ENCODE data around the gene F2RL2. TPM values are rescaled to one million over a fixed set of nuclear protein-coding genes. Genes with fewer than 3 reads are reported as not detected.

Gene F2RL2
- total and polyA plus RNA-seq, 2 donors (not counting 1 experiment from before 2014, with no cell fraction given): not detected

DNA sequence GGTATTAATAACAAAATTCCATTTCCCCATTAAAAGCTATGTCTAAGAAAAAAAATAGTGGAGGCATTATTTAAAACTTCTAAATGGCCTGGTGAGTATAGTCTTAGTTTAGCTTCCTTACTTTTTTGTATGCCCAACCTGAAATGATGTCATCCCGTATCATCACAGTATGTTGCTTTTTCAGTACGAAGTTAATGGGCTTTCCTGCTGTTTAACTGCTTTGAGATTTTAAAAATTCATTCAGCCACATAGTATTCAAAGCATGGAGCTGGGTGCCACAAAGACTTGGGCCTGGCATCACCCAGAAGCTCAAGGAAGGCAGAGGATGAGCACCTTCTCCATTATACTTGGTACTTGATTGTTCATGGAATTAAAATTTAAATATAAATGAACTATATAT is 7.4 kb downstream of the F2RL2 start:
- H3K4me3 ChIP-seq (ENCODE audit: control extremely low read depth in 1 of 5, extremely low read depth in 1 of 5, insufficient read depth in 1 of 5, low read depth in 2 of 5, low read length in 4 of 5): no peak overlapping the region
- no peak overlapping the region for H3K9ac ChIP-seq (ENCODE audit: low read length)
- H2AFZ ChIP-seq (ENCODE audit: insufficient read depth, low read depth, low read length, poor library complexity, severe bottlenecking): no peak overlapping the region
- Mint-ChIP-seq H3K9me3 (ENCODE audit: insufficient read depth) (no peaks in the 10 kb centered on the region), H3K27ac (no peak overlapping the region), H3K4me3 (no peak overlapping the region), H3K27me3 (no peaks in the 10 kb centered on the region), H3K4me1 (no peaks in the 10 kb centered on the region)
- POLR2A ChIA-PET: no interaction called here
- H4K20me1 ChIP-seq (ENCODE audit: control insufficient read depth, insufficient read depth, low read length, poor library complexity, severe bottlenecking): no peaks in the 10 kb centered on the region
- no peak for ATAC-seq (ENCODE audit: low read depth)
- CTCF ChIA-PET: interaction anchor here (1.0 kb wide), 1 partner anchor 159 kb away, joined by 3 read pairs; no protein-coding TSS in a partner anchor
- 100% methylated on average over 1 of the region's 2 CpGs for WGBS (ENCODE audit: insufficient coverage)
- H3K79me2 ChIP-seq (ENCODE audit: control insufficient read depth, insufficient read depth, low read length): no peaks in the 10 kb centered on the region
- intact Hi-C loops (cut with micrococcal nuclease): no loop called here
- TF ChIP-seq, protein P1, sequence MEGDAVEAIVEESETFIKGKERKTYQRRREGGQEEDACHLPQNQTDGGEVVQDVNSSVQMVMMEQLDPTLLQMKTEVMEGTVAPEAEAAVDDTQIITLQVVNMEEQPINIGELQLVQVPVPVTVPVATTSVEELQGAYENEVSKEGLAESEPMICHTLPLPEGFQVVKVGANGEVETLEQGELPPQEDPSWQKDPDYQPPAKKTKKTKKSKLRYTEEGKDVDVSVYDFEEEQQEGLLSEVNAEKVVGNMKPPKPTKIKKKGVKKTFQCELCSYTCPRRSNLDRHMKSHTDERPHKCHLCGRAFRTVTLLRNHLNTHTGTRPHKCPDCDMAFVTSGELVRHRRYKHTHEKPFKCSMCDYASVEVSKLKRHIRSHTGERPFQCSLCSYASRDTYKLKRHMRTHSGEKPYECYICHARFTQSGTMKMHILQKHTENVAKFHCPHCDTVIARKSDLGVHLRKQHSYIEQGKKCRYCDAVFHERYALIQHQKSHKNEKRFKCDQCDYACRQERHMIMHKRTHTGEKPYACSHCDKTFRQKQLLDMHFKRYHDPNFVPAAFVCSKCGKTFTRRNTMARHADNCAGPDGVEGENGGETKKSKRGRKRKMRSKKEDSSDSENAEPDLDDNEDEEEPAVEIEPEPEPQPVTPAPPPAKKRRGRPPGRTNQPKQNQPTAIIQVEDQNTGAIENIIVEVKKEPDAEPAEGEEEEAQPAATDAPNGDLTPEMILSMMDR (IDR thresholded peaks at IDR 0.05): no peak
- TF ChIP-seq EZH2 (IDR thresholded peaks at IDR 0.05; ENCODE audit: borderline replicate concordance, insufficient read depth, low read depth, low read length, poor library complexity, severe bottlenecking): no peak
- H3K4me2 ChIP-seq (replicated peaks; ENCODE audit: low read depth, low read length, poor library complexity, severe bottlenecking): no peak overlapping the region
- H3K4me1 ChIP-seq (ENCODE audit: control insufficient read depth in 2 of 2, insufficient read depth in 2 of 2, low read length in 2 of 2): no peaks in the 10 kb centered on the region
- H3K27me3 ChIP-seq (replicated peaks in 1 of 4; ENCODE audit: control extremely low read depth in 1 of 4, control insufficient read depth in 3 of 4, insufficient read depth in 4 of 4, low read length in 3 of 4): no peaks in the 10 kb centered on the region
- DNase-seq: no peak
- no peaks in the 10 kb centered on the region for H3K9me3 ChIP-seq (ENCODE audit: control extremely low read depth in 1 of 3, control insufficient read depth in 2 of 3, insufficient read depth in 1 of 3, low read length in 2 of 3)
- H3K36me3 ChIP-seq (replicated peaks in 1 of 2; ENCODE audit: control extremely low read depth in 1 of 2, control insufficient read depth in 1 of 2, extremely low read depth in 1 of 2, insufficient read depth in 2 of 2, low read length in 1 of 2): no peaks in the 10 kb centered on the region
- no peak overlapping the region for H3K27ac ChIP-seq (ENCODE audit: low read length in 2 of 2)

- no peaks in the 10 kb centered on the region for H3K27me3 Mint-ChIP-seq
Observed at GRCh38 chr5:76612942-76613341, 10.3 kb downstream of the F2RL2 start.

More at GRCh38 chr5:76612942-76613341, 10.3 kb downstream of the F2RL2 start:
- Histone ChIP-seq H3K9me3 (ENCODE audit: control extremely low read depth in 1 of 3, control insufficient read depth in 2 of 3, insufficient read depth in 1 of 3, low read length in 2 of 3) (no peaks in the 10 kb centered on the region), H3K9ac (ENCODE audit: low read length) (no peak overlapping the region), H3K79me2 (ENCODE audit: control insufficient read depth, insufficient read depth, low read length) (no peaks in the 10 kb centered on the region), H3K4me3 (ENCODE audit: control extremely low read depth in 1 of 5, extremely low read depth in 1 of 5, insufficient read depth in 1 of 5, low read depth in 2 of 5, low read length in 4 of 5) (no peak overlapping the region), H3K36me3 (replicated peaks in 1 of 2; ENCODE audit: control extremely low read depth in 1 of 2, control insufficient read depth in 1 of 2, extremely low read depth in 1 of 2, insufficient read depth in 2 of 2, low read length in 1 of 2) (no peaks in the 10 kb centered on the region), H2AFZ (ENCODE audit: insufficient read depth, low read depth, low read length, poor library complexity, severe bottlenecking) (no peak overlapping the region), H3K4me1 (ENCODE audit: control insufficient read depth in 2 of 2, insufficient read depth in 2 of 2, low read length in 2 of 2) (peaks cover 0 to 7% of the 10 kb centered on the region in 2 donors), H3K27ac (ENCODE audit: low read length in 2 of 2) (no peak overlapping the region), H3K4me2 (replicated peaks; ENCODE audit: low read depth, low read length, poor library complexity, severe bottlenecking) (no peak overlapping the region), H4K20me1 (ENCODE audit: control insufficient read depth, insufficient read depth, low read length, poor library complexity, severe bottlenecking) (no peaks in the 10 kb centered on the region), H3K27me3 (replicated peaks in 1 of 4; ENCODE audit: control extremely low read depth in 1 of 4, control insufficient read depth in 3 of 4, insufficient read depth in 4 of 4, low read length in 3 of 4) (no peaks in the 10 kb centered on the region)
- Mint-ChIP-seq H3K4me1 (peaks cover 5% of the 10 kb centered on the region), H3K27ac (no peak overlapping the region), H3K9me3 (ENCODE audit: insufficient read depth) (no peaks in the 10 kb centered on the region), H3K4me3 (no peak overlapping the region)
- ATAC-seq (ENCODE audit: low read depth): no peak
- no peak for TF ChIP-seq EZH2 (IDR thresholded peaks at IDR 0.05; ENCODE audit: borderline replicate concordance, insufficient read depth, low read depth, low read length, poor library complexity, severe bottlenecking)
- TF ChIP-seq, protein P1 (IDR thresholded peaks at IDR 0.05): no peak
- DNase-seq: no peak
- ChIA-PET POLR2A (no interaction called here), CTCF (interaction anchor here (1.0 to 1.1 kb wide), 2 partner anchors 10 to 13 kb away, joined by 3 to 4 read pairs; no protein-coding TSS in a partner anchor)
- intact Hi-C loops (cut with micrococcal nuclease): no loop called here
- WGBS (ENCODE audit: insufficient coverage): 92% methylated on average over 2 of the region's 5 CpGs

Data from B cell (primary cell).